ENCODE results near the gene ACY1.

The ACY1 gene

GRCh38 chr3:52024765-52025452 is 41.6 kb downstream of the ACY1 start:
- no peak overlapping the region for H3K4me3 ChIP-seq (replicated peaks; ENCODE audit: insufficient read depth, low read length)
- no peak for DNase-seq (ENCODE audit: low read depth in 1 of 2, low spot score in 1 of 2)
- H3K27me3 ChIP-seq (ENCODE audit: insufficient read depth, poor library complexity, severe bottlenecking), result no peaks in the 10 kb centered on the region
- TF ChIP-seq SPI1 (IDR thresholded peaks at IDR 0.05; ENCODE audit: borderline replicate concordance, low read depth), result no peak
- no peak for TF ChIP-seq POLR2AphosphoS5 (IDR thresholded peaks at IDR 0.05; ENCODE audit: low read depth)
- TF ChIP-seq GABPA (IDR thresholded peaks at IDR 0.05; ENCODE audit: low read depth), result no peak
- TF ChIP-seq CTCF (IDR thresholded peaks at IDR 0.05; ENCODE audit: insufficient read depth, low read length), result no peak
- TF ChIP-seq REST (IDR thresholded peaks at IDR 0.05; ENCODE audit: insufficient replicate concordance, low read depth), result no peak
- H3K27ac ChIP-seq (replicated peaks), result no peak overlapping the region

- Histone ChIP-seq H3K27me3 (ENCODE audit: insufficient read depth, poor library complexity, severe bottlenecking) (no peaks in the 10 kb centered on the region), H3K4me3 (replicated peaks; ENCODE audit: insufficient read depth, low read length) (no peak overlapping the region), H3K27ac (replicated peaks) (no peak overlapping the region)
- TF ChIP-seq GABPA (IDR thresholded peaks at IDR 0.05; ENCODE audit: low read depth) (no peak), POLR2AphosphoS5 (IDR thresholded peaks at IDR 0.05; ENCODE audit: low read depth) (no peak), SPI1 (IDR thresholded peaks at IDR 0.05; ENCODE audit: borderline replicate concordance, low read depth) (no peak), CTCF (IDR thresholded peaks at IDR 0.05; ENCODE audit: insufficient read depth, low read length) (no peak), REST (IDR thresholded peaks at IDR 0.05; ENCODE audit: insufficient replicate concordance, low read depth) (no peak)
- DNase-seq (ENCODE audit: low read depth in 1 of 2, low spot score in 1 of 2), result no peak
Observed at GRCh38 chr3:52025453-52025852, 42.1 kb downstream of the ACY1 start.

GRCh38 chr3:52026041-52026440 is 42.7 kb downstream of the ACY1 start:
- no peak overlapping the region for H3K4me3 ChIP-seq (replicated peaks; ENCODE audit: insufficient read depth, low read length)
- H3K27ac ChIP-seq (replicated peaks), result no peak overlapping the region
- no peaks in the 10 kb centered on the region for H3K27me3 ChIP-seq (ENCODE audit: insufficient read depth, poor library complexity, severe bottlenecking)
- TF ChIP-seq CTCF (IDR thresholded peaks at IDR 0.05; ENCODE audit: insufficient read depth, low read length), result no peak
- no peak for TF ChIP-seq SPI1 (IDR thresholded peaks at IDR 0.05; ENCODE audit: borderline replicate concordance, low read depth)
- TF ChIP-seq POLR2AphosphoS5 (IDR thresholded peaks at IDR 0.05; ENCODE audit: low read depth), result no peak
- TF ChIP-seq GABPA (IDR thresholded peaks at IDR 0.05; ENCODE audit: low read depth), result no peak
- TF ChIP-seq REST (IDR thresholded peaks at IDR 0.05; ENCODE audit: insufficient replicate concordance, low read depth), result no peak
- DNase-seq (ENCODE audit: low read depth in 1 of 2, low spot score in 1 of 2), result no peak
